ENCODE measurements around the gene SHISA9.

- TF ChIP-seq EZH2 (IDR thresholded peaks at IDR 0.05; ENCODE audit: borderline replicate concordance, low read length) (no peak), CTCF (IDR thresholded peaks at IDR 0.05; ENCODE audit: low read length) (no peak)
These were observed 15.7 kb upstream of the SHISA9 start for GRCh38 chr16:12885742-12886141.

Data from OCI-LY1 (cell line).